Measurements from ENCODE around the gene TGFBR3.

Gene TGFBR3

GRCh38 chr1:91877574-91878208 is 8.3 kb downstream of the TGFBR3 start (continued):
- no peak for TF ChIP-seq ZBTB17 (tag by site-specific recombination; IDR thresholded peaks at IDR 0.05)
- no peak for TF ChIP-seq MEIS1 (CRISPR knock-in tag; IDR thresholded peaks at IDR 0.05; ENCODE audit: borderline replicate concordance)
- no peak for TF ChIP-seq ZNF174 (tag by site-specific recombination; IDR thresholded peaks at IDR 0.05)
- no peak for TF ChIP-seq ZNF585B (tag by site-specific recombination; IDR thresholded peaks at IDR 0.05)
- no peak for TF ChIP-seq ZNF18 (tag by site-specific recombination; IDR thresholded peaks at IDR 0.05)

- ChIA-PET POLR2A (no interaction called here), CTCF (interaction anchor here (0.6 to 1.0 kb wide), 2 partner anchors 86 to 1336 kb away, joined by 3 read pairs; no protein-coding TSS in a partner anchor)
- peaks cover 23% of the 10 kb centered on the region for H3K4me1 ChIP-seq (ENCODE audit: control insufficient read depth, insufficient read depth, low read length)
- TF ChIP-seq ZNF654 (tag by site-specific recombination; IDR thresholded peaks at IDR 0.05; ENCODE audit: low read depth) (no peak), ZNF112 (tag by site-specific recombination; IDR thresholded peaks at IDR 0.05) (no peak), ZNF580 (tag by site-specific recombination; IDR thresholded peaks at IDR 0.05) (0 out of 2 replicates have a peak, but pooled peaks have one; percentile 25), ZNF792 (tag by site-specific recombination; IDR thresholded peaks at IDR 0.05) (no peak), ZSCAN5A (tag by site-specific recombination; IDR thresholded peaks at IDR 0.05) (peak; percentile 27; the same call in 1 of the 2 replicates), BCL6B (tag by site-specific recombination; IDR thresholded peaks at IDR 0.05) (no peak), ZNF354C (tag by site-specific recombination; IDR thresholded peaks at IDR 0.05; ENCODE audit: borderline replicate concordance, low read depth) (no peak), ZFHX2 (tag by site-specific recombination; conservative IDR thresholded peaks at IDR 0.05) (no peak)
- H3K4me3 ChIP-seq (ENCODE audit: low read depth, low read length): no peak overlapping the region
- no peak overlapping the region for H3K27ac ChIP-seq (ENCODE audit: extremely low read depth, low read depth, low read length)
- H3K9me3 ChIP-seq (ENCODE audit: control insufficient read depth, insufficient read depth, low read depth, low read length): no peaks in the 10 kb centered on the region
- no peaks in the 10 kb centered on the region for H3K36me3 ChIP-seq (ENCODE audit: control insufficient read depth in 2 of 2, insufficient read depth in 1 of 2, low read length in 2 of 2)
Observed at GRCh38 chr1:91876781-91877573, 9.0 kb downstream of the TGFBR3 start.

GRCh38 chr1:91876040-91876470 is 9.9 kb downstream of the TGFBR3 start:
- no peak overlapping the region for H3K27ac ChIP-seq (ENCODE audit: extremely low read depth, low read depth, low read length)
- POLR2A ChIA-PET: interaction anchor here (0.6 kb wide), 1 partner anchor 35 kb away, joined by 3 read pairs; no protein-coding TSS in a partner anchor
- H3K36me3 ChIP-seq (ENCODE audit: control insufficient read depth in 2 of 2, insufficient read depth in 1 of 2, low read length in 2 of 2): no peaks in the 10 kb centered on the region
- H3K4me3 ChIP-seq (ENCODE audit: low read depth, low read length): no peak overlapping the region
- TF ChIP-seq KLF10 (tag by site-specific recombination; IDR thresholded peaks at IDR 0.05) (peak; percentile 62), KLF1 (tag by site-specific recombination; IDR thresholded peaks at IDR 0.05) (peak; percentile 85), ZNF792 (tag by site-specific recombination; IDR thresholded peaks at IDR 0.05) (no peak), KLF9 (tag by site-specific recombination; IDR thresholded peaks at IDR 0.05; ENCODE audit: low read depth) (peak; percentile 67), ZFHX2 (tag by site-specific recombination; conservative IDR thresholded peaks at IDR 0.05) (0 out of 2 replicates have a peak, but pooled peaks have one; percentile 17), ZNF391 (tag by site-specific recombination; IDR thresholded peaks at IDR 0.05; ENCODE audit: borderline replicate concordance, low read depth) (no peak), EGR2 (tag by site-specific recombination; IDR thresholded peaks at IDR 0.05; ENCODE audit: low read depth) (peak; percentile 30; the same call in 1 of the 2 replicates)
- H3K9me3 ChIP-seq (ENCODE audit: control insufficient read depth, insufficient read depth, low read depth, low read length): no peaks in the 10 kb centered on the region
- H3K4me1 ChIP-seq (ENCODE audit: control insufficient read depth, insufficient read depth, low read length): peaks cover 28% of the 10 kb centered on the region
- CTCF ChIA-PET: interaction anchor here (1.1 kb wide), 1 partner anchor 9 kb away, joined by 3 read pairs; no protein-coding TSS in a partner anchor
